ENCODE data around the gene RASL11B. TPM values are rescaled to one million over a fixed set of nuclear protein-coding genes. Genes with fewer than 3 reads are reported as not detected.

Gene RASL11B
- total RNA-seq, 2 experiments from 2014 or later = not detected

DNA sequence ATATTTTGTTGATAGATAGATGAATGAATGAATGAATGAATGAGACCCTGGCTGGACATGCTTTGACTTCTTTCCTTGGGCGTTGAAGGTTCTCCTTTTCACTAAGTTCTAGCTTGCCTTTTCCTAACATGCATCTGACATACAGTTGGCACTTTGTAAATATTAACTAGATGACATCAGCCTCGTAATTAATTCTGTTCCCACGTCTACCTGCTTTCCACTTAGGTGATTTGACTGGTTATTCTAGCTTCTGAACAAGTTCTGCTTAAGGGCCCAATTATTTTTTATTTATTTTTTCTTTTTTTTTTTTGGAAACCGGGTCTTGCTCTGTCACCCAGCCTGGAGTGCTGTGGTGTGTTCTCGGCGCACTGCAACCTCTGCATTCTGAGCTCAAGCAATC lies 13.9 kb upstream of the RASL11B start:
- Histone ChIP-seq H2AFZ (ENCODE audit: low read length) (no peak overlapping the region), H3K27ac (ENCODE audit: low read depth, low read length, poor library complexity, severe bottlenecking) (no peak overlapping the region), H3K4me3 (ENCODE audit: low read depth, low read length, poor library complexity, severe bottlenecking) (no peak overlapping the region), H3K4me1 (ENCODE audit: insufficient read depth, low read length, poor library complexity, severe bottlenecking) (no peaks in the 10 kb centered on the region), H3K79me2 (ENCODE audit: insufficient read depth, low read depth, low read length) (no peaks in the 10 kb centered on the region), H3K36me3 (ENCODE audit: insufficient read depth, low read length) (no peaks in the 10 kb centered on the region), H3K4me2 (ENCODE audit: low read length) (no peak overlapping the region), H3K9me3 (ENCODE audit: low read length) (no peaks in the 10 kb centered on the region), H4K20me1 (ENCODE audit: insufficient read depth, low read length) (no peaks in the 10 kb centered on the region), H3K9me2 (ENCODE audit: insufficient read depth, low read length) (no peaks in the 10 kb centered on the region)
- TF ChIP-seq, protein P1, sequence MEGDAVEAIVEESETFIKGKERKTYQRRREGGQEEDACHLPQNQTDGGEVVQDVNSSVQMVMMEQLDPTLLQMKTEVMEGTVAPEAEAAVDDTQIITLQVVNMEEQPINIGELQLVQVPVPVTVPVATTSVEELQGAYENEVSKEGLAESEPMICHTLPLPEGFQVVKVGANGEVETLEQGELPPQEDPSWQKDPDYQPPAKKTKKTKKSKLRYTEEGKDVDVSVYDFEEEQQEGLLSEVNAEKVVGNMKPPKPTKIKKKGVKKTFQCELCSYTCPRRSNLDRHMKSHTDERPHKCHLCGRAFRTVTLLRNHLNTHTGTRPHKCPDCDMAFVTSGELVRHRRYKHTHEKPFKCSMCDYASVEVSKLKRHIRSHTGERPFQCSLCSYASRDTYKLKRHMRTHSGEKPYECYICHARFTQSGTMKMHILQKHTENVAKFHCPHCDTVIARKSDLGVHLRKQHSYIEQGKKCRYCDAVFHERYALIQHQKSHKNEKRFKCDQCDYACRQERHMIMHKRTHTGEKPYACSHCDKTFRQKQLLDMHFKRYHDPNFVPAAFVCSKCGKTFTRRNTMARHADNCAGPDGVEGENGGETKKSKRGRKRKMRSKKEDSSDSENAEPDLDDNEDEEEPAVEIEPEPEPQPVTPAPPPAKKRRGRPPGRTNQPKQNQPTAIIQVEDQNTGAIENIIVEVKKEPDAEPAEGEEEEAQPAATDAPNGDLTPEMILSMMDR (conservative IDR thresholded peaks at IDR 0.05; ENCODE audit: low read length) = no peak
- TF ChIP-seq EZH2phosphoT487 (IDR thresholded peaks at IDR 0.05; ENCODE audit: borderline replicate concordance, low read depth, low read length) = no peak
- DNase-seq (ENCODE audit: low spot score) = no peak
- POLR2A ChIA-PET = no interaction called here
- intact Hi-C loops (cut with micrococcal nuclease; ENCODE audit: unreplicated experiment) = no loop called here
- no TSS peak for BruUV-seq (replicated peaks)
- CTCF ChIA-PET (ENCODE audit: unreplicated experiment) = no interaction called here

DNA sequence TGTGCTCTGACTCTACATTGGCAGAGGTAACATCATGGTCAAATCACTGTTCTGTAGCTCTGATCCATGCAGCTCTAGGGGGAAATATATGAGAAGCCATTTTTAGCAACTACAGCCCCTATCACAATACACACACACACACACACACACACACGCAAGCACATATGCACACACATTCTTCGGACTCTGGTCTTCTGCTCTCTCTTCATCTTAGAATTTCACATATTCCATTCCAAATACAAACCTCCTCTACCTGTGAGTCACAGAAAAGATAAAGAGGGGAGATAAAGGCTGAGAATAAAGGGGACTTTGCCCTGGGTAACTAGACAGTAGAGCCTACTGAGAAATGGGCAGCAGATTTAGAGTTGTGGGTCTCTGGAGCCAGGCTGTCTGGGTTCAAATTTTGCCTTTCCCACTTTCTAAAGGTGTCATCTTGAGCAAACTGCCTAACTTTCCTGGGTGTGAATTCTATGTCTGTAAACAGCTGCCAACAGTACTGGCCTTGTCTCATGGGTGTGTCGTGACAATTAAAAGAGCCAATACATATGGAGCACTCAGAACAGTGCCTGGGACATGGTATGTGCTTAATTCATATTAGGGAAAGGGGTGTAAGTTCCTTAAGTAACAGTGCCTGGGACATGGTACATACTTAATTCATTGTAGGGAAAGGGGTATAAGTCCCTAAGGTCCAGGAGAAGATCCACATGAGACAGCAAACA lies 11.6 kb upstream of the RASL11B start:
- TF ChIP-seq EZH2phosphoT487 (IDR thresholded peaks at IDR 0.05; ENCODE audit: borderline replicate concordance, low read depth, low read length) = no peak
- TF ChIP-seq, protein P1 (conservative IDR thresholded peaks at IDR 0.05; ENCODE audit: low read length) = no peak
- intact Hi-C loops (cut with micrococcal nuclease; ENCODE audit: unreplicated experiment) = no loop called here
- DNase-seq (ENCODE audit: low spot score) = no peak
- H3K4me3 ChIP-seq (ENCODE audit: low read depth, low read length, poor library complexity, severe bottlenecking) = no peak overlapping the region
- no peaks in the 10 kb centered on the region for H3K4me1 ChIP-seq (ENCODE audit: insufficient read depth, low read length, poor library complexity, severe bottlenecking)
- H3K36me3 ChIP-seq (ENCODE audit: insufficient read depth, low read length) = no peaks in the 10 kb centered on the region
- H3K4me2 ChIP-seq (ENCODE audit: low read length) = no peak overlapping the region
- no peaks in the 10 kb centered on the region for H4K20me1 ChIP-seq (ENCODE audit: insufficient read depth, low read length)
- no peaks in the 10 kb centered on the region for H3K79me2 ChIP-seq (ENCODE audit: insufficient read depth, low read depth, low read length)
- ChIA-PET CTCF (ENCODE audit: unreplicated experiment) (no interaction called here), POLR2A (no interaction called here)
- no peak overlapping the region for H2AFZ ChIP-seq (ENCODE audit: low read length)
- no peaks in the 10 kb centered on the region for H3K9me3 ChIP-seq (ENCODE audit: low read length)
- no TSS peak for BruUV-seq (replicated peaks)
- no peaks in the 10 kb centered on the region for H3K9me2 ChIP-seq (ENCODE audit: insufficient read depth, low read length)
- no peak overlapping the region for H3K27ac ChIP-seq (ENCODE audit: low read depth, low read length, poor library complexity, severe bottlenecking)

DNA sequence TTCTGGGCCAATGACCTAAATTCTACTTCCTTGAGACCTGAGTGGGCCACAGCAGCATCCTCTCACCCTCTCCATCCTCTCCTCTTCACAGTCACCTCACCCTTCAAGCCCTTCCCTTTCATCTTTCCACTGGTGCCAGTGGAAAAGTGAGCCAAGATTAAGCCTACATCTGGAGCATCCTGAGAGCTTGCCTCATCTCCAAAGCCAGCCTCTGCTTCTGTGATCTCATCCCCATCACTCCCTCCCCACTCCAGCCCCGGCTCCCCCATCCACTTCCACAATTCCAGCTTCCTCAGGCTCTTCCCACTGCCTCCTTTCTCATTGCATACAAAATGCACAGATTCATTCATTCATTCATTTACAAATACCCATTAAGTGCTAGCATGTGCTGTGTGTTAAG lies 10.1 kb upstream of the RASL11B start:
- CTCF ChIA-PET (ENCODE audit: unreplicated experiment) = no interaction called here
- BruUV-seq (replicated peaks) = no TSS peak
- no peaks in the 10 kb centered on the region for H3K9me2 ChIP-seq (ENCODE audit: insufficient read depth, low read length)

More for the DNA sequence above, 10.1 kb upstream of the RASL11B start:
- no peaks in the 10 kb centered on the region for H3K79me2 ChIP-seq (ENCODE audit: insufficient read depth, low read depth, low read length)
- no peaks in the 10 kb centered on the region for H4K20me1 ChIP-seq (ENCODE audit: insufficient read depth, low read length)
- POLR2A ChIA-PET = no interaction called here
- intact Hi-C loops (cut with micrococcal nuclease; ENCODE audit: unreplicated experiment) = no loop called here
- no peak for DNase-seq (ENCODE audit: low spot score)
- H3K36me3 ChIP-seq (ENCODE audit: insufficient read depth, low read length) = no peaks in the 10 kb centered on the region
- H3K4me2 ChIP-seq (ENCODE audit: low read length) = no peak overlapping the region
- no peak overlapping the region for H3K27ac ChIP-seq (ENCODE audit: low read depth, low read length, poor library complexity, severe bottlenecking)
- no peak for TF ChIP-seq EZH2phosphoT487 (IDR thresholded peaks at IDR 0.05; ENCODE audit: borderline replicate concordance, low read depth, low read length)
- TF ChIP-seq, protein P1 (conservative IDR thresholded peaks at IDR 0.05; ENCODE audit: low read length) = no peak
- H2AFZ ChIP-seq (ENCODE audit: low read length) = no peak overlapping the region
- H3K9me3 ChIP-seq (ENCODE audit: low read length) = no peaks in the 10 kb centered on the region
- no peaks in the 10 kb centered on the region for H3K4me1 ChIP-seq (ENCODE audit: insufficient read depth, low read length, poor library complexity, severe bottlenecking)
- H3K4me3 ChIP-seq (ENCODE audit: low read depth, low read length, poor library complexity, severe bottlenecking) = no peak overlapping the region

Data from OCI-LY7 (cell line).